D721Med (cell line): ENCODE results near the gene AXL.
"Not testable (repeated sequence)": the region's sequence is repeated elsewhere in the genome, so short reads cannot be mapped to it uniquely, and the experiment has no call there.

Source experiments
- DNase-seq: peaks from one replicate; pipeline ENCODE4 v3.0.0; 2011; ENCODE audit warnings: low spot score; ENCODE audit not compliant: insufficient read length
- FAIRE-seq: peaks from 2 replicates; lab custom pipeline; 2011; peaks lifted over from hg19 to GRCh38; lab: Jason Lieb, UNC
- TF ChIP-seq, protein P1 (sequence below): IDR thresholded peaks from 2 replicates; pipeline ENCODE4 v1.5.1; 2012; ENCODE audit warnings: mild to moderate bottlenecking, control low read depth; ENCODE audit not compliant: insufficient read depth; ENCODE audit errors: missing control alignments

The AXL gene

DNA sequence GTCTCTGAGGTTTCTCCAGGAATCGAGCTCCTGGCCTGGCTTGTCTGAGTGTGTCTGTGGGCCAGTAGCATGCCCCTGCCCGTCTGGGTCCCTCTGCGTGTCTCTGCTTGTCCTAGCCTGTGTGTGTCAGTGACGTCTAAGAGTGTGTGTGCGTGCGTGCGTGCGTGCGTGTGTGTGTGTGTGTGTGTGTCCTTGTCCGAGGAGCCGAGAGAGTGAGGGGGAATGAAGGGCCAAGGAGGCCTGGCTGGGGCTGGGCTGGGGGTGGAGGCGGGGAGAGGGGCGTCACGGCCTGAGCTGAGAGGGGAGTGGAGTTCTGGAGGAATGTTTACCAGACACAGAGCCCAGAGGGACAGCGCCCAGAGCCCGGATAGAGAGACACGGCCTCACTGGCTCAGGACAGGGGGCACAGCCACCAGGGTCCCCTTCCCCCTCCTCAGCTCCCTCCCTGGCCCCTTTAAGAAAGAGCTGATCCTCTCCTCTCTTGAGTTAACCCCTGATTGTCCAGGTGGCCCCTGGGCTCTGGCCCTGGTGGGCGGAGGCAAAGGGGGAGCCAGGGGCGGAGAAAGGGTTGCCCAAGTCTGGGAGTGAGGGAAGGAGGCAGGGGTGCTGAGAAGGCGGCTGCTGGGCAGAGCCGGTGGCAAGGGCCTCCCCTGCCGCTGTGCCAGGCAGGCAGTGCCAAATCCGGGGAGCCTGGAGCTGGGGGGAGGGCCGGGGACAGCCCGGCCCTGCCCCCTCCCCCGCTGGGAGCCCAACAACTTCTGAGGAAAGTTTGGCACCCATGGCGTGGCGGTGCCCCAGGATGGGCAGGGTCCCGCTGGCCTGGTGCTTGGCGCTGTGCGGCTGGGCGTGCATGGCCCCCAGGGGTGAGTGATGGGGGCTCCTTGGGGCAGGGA is at the start of gene AXL:
AXL (plus strand) TSS at position 609 of the 893 bp plus-strand sequence; CDS start at position 779, 170 bp downstream.
- DNase-seq (no peak), FAIRE-seq (no peak)
- TF ChIP-seq, protein P1, sequence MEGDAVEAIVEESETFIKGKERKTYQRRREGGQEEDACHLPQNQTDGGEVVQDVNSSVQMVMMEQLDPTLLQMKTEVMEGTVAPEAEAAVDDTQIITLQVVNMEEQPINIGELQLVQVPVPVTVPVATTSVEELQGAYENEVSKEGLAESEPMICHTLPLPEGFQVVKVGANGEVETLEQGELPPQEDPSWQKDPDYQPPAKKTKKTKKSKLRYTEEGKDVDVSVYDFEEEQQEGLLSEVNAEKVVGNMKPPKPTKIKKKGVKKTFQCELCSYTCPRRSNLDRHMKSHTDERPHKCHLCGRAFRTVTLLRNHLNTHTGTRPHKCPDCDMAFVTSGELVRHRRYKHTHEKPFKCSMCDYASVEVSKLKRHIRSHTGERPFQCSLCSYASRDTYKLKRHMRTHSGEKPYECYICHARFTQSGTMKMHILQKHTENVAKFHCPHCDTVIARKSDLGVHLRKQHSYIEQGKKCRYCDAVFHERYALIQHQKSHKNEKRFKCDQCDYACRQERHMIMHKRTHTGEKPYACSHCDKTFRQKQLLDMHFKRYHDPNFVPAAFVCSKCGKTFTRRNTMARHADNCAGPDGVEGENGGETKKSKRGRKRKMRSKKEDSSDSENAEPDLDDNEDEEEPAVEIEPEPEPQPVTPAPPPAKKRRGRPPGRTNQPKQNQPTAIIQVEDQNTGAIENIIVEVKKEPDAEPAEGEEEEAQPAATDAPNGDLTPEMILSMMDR = no peak

DNA sequence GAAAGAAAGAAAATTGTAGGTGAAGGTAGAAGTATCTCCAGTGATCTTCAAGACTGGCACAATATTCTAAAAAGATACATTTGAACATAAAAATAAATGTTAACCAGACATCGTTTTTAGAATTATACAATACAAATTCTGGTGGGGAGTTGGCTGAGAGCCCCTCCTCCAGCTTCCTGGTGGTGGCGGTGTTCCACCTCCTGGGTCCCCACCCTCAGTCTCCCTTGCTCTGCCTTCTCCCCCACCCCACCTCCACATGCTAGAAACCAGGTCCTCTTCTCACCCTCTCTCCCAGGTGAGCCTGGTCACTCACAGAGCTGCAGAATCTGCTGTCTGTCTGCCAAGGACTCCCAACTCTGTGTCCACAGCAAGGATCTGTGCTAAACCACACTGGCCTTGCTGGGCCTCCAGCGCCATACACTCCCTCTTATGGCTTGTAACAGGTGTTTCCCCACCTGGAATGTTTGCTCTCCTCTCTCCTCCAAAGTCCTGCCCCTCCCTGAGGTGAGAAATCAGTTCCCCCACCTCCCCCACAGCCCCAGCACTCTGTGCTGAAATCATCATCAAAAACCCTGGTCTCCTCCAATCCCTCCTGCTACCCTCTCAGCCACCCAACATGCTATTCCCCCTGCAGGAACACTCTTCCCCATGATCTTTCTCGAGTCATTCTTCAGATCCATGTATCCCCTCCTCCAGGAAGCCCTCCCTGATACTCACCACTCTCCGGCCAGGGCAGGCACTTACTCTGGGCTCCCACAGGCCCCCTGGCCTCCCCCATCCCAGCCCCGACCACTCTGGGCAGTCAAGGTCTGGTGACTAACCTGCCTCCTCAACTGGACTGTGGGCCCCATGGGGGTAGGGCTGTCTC is 46.5 kb upstream of the AXL start:
- TF ChIP-seq, protein P1 = no peak
- FAIRE-seq (no peak), DNase-seq (no peak)

- no peak for DNase-seq
- TF ChIP-seq, protein P1 = no peak
- FAIRE-seq = no peak
These were observed 44.6 kb upstream of the AXL start for GRCh38 chr19:41174297-41174928.

- TF ChIP-seq, protein P1 = no peak
- DNase-seq = no peak
- FAIRE-seq = no peak
These were observed 42.9 kb upstream of the AXL start for GRCh38 chr19:41175801-41176777.

GRCh38 chr19:41180173-41180572 is 38.9 kb upstream of the AXL start:
- not testable (repeated sequence) for FAIRE-seq

GRCh38 chr19:41186971-41187883 is 31.8 kb upstream of the AXL start:
- DNase-seq = no peak
- FAIRE-seq = no peak
- TF ChIP-seq, protein P1 = no peak

More at GRCh38 chr19:41180173-41180572, 38.9 kb upstream of the AXL start:
- not testable (repeated sequence) for DNase-seq
